Activated T-helper 1 cell treated with anti-CD3 and anti-CD28 coated beads, Interleukin-12 subunit alpha, Interleukin-12 subunit beta, Interleukin-2, Interleukin-4 antibody, amounts not matched to agents 30 ng/mL and 10 ng/mL and 1 ng/mL, durations not matched to agents 14 hours and 24 hours and 36 hours (primary cell): ENCODE data around the gene FAM90A1. TPM values are rescaled to one million over a fixed set of nuclear protein-coding genes. Genes with fewer than 3 reads are reported as not detected.
"Not testable (repeated sequence)": the region's sequence is repeated elsewhere in the genome, so short reads cannot be mapped to it uniquely, and the experiment has no call there.

Experiments used
- DNase-seq: peaks from one replicate; pipeline ENCODE4 v3.0.0; 2021; ENCODE audit warnings: low spot score
- H3K27ac Mint-ChIP-seq: one replicate; pipeline ENCODE4 v1.8.0; 2021; ENCODE audit warnings: mild to moderate bottlenecking, mixed read lengths
- H3K27me3 Mint-ChIP-seq: one replicate; pipeline ENCODE4 v1.8.0; 2022; ENCODE audit warnings: mild to moderate bottlenecking, moderate library complexity, mixed read lengths; ENCODE audit not compliant: insufficient read depth
- H3K36me3 Mint-ChIP-seq: one replicate; pipeline ENCODE4 v1.8.0; 2021; ENCODE audit warnings: low read depth, mixed read lengths
- H3K4me1 Mint-ChIP-seq: one replicate; pipeline ENCODE4 v1.8.0; 2021; ENCODE audit warnings: low read depth, mixed read lengths
- H3K4me3 Mint-ChIP-seq: one replicate; pipeline ENCODE4 v1.8.0; 2021; ENCODE audit warnings: mild to moderate bottlenecking, moderate library complexity, mixed read lengths
- H3K9me3 Mint-ChIP-seq: one replicate; pipeline ENCODE4 v1.8.0; 2021; ENCODE audit warnings: mixed read lengths
- intact Hi-C: fragments of 100-400 bp; cut with micrococcal nuclease; formaldehyde crosslinking; loops from one replicate; pipeline ENCODE4 v1.15.1; 2024
- total RNA-seq: library from RNA; stranded (reverse); gene quantifications from 2 replicates; pipeline ENCODE4 v1.2.3, GENCODE V29; 2022

FAM90A1 gene
- total RNA-seq, 1 donor from 2014 or later = 0.36 TPM

DNA sequence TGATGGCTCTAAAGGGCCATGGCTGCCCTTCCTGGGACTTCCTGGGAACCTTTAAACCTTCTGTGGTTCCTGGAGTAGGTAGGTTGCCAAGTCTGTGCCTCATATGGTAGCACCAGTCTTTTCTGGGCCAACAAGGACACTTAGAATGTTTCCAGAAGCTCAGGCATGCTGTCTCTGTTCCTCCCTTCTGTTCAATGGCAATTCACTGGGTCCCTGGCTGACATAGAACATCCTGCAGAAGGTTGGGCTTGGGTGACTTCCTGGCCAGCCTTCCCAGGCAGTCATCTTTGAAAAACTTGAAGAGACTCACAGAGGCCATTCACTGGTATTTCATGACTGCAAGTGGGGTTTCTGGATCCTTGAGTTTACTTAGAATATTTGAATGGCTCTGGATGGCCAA lies 46.1 kb downstream of the FAM90A1 start:
- not testable (repeated sequence) for H3K9me3 Mint-ChIP-seq, H3K27ac Mint-ChIP-seq, DNase-seq, H3K27me3 Mint-ChIP-seq, H3K36me3 Mint-ChIP-seq
- peaks cover 18% of the 10 kb centered on the region for H3K4me1 Mint-ChIP-seq
- H3K4me3 Mint-ChIP-seq = peak overlapping the region; percentile 78
- intact Hi-C loops = loop anchor here (2.0 kb wide), 1 partner anchor 56 kb away; no protein-coding TSS in a partner anchor

DNA sequence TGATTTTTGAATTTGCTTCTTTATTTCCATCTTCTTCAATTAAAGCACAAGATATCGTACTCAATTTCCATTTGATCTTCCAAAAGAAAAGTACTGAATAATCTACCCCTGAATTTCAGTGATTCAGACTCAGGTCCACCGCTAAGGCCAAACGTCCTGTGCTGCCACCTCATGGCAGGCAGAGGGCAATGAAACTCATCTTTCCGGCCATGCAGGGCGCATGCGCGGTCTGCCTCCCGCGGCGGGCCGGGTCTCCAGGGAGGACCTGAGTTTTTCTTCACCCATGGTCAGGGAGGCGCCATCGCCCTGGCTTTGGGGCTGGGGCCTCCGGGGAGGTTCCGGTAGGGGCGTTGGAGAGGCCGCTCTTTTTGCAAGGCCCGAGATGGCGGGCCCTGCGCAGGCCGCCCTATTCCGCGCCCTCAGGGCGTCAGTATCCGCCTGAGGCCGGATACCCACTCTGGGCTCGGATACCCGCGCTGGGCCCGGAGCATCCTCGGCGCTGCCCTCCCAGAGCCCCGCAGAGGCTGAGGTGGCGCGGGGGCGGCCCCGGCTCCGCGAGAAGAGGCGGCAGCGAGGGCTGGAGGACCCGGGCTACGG lies 47.3 kb downstream of the FAM90A1 start:
- intact Hi-C loops = loop anchor here (1.0 to 2.0 kb wide), 2 partner anchors 57 to 71 kb away; no protein-coding TSS in a partner anchor

DNA sequence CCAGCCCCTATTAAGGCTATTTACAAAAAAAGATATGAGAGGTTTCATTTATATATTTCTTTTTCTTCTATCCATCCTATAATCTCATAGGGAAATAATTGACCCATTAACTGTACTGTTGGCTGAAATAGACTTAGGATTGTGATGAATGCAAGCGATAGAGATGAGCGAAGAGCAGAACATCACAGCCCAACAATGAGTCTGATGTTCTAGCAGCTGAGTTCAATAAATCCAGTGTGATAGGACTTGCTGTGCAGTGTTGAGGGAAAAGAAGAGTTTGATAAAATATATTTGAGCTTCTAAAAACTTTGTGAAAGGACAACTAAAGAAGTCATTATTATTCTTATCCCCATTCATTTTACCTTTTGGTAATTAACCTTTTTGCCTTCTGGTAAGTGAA lies 54.5 kb downstream of the FAM90A1 start:
- H3K4me3 Mint-ChIP-seq, intact Hi-C loops, DNase-seq, H3K9me3 Mint-ChIP-seq, H3K27ac Mint-ChIP-seq, H3K36me3 Mint-ChIP-seq, H3K4me1 Mint-ChIP-seq, H3K27me3 Mint-ChIP-seq: not testable (repeated sequence)

More for the DNA sequence above, 47.3 kb downstream of the FAM90A1 start:
- peak; percentile 73 for DNase-seq
- Mint-ChIP-seq H3K4me1 (peaks cover 18% of the 10 kb centered on the region), H3K4me3 (peak overlapping the region; percentile 79), H3K27ac (peak overlapping the region; percentile 82)
- H3K9me3 Mint-ChIP-seq, H3K27me3 Mint-ChIP-seq, H3K36me3 Mint-ChIP-seq: not testable (repeated sequence)

Other genes starting within 250 kb of the FAM90A1 start
- gene FOXJ2, start 194.9 kb downstream of the FAM90A1 start, total RNA-seq = 19.9 and 20.7 TPM in 2 replicates
- gene C3AR1, start 161.3 kb downstream of the FAM90A1 start, total RNA-seq = 0.60 and 0.71 TPM in 2 replicates
- gene NECAP1, start 145.3 kb downstream of the FAM90A1 start, total RNA-seq = 38.2 and 39.4 TPM in 2 replicates
- gene CLEC4A, start 104.0 kb downstream of the FAM90A1 start, total RNA-seq = 0.26 and 1.3 TPM in 2 replicates
- gene ZNF705A, start 70.6 kb downstream of the FAM90A1 start, total RNA-seq = not detected in 2 replicates
- gene CLEC6A, start 228.3 kb upstream of the FAM90A1 start, total RNA-seq = not detected in 2 replicates